Measurements from ENCODE around the gene TYR. TPM values are rescaled to one million over a fixed set of nuclear protein-coding genes. Genes with fewer than 3 reads are reported as not detected.

The TYR gene
- not detected in 5 replicates for total RNA-seq (2022; extraction: Qiagen RNA extraction)

DNA sequence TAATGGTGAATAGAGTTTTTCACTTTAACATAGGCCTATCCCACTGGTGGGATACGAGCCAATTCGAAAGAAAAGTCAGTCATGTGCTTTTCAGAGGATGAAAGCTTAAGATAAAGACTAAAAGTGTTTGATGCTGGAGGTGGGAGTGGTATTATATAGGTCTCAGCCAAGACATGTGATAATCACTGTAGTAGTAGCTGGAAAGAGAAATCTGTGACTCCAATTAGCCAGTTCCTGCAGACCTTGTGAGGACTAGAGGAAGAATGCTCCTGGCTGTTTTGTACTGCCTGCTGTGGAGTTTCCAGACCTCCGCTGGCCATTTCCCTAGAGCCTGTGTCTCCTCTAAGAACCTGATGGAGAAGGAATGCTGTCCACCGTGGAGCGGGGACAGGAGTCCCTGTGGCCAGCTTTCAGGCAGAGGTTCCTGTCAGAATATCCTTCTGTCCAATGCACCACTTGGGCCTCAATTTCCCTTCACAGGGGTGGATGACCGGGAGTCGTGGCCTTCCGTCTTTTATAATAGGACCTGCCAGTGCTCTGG, at the start of gene TYR:
TSS of gene TYR (plus strand) at position 185 of the 541 bp plus-strand sequence. CDS start at position 264, 79 bp downstream.

Other genes with a start within 250 kb of the TYR start
- gene GRM5, start 111.9 kb upstream of the TYR start, total RNA-seq (2022; extraction: Qiagen RNA extraction): 0.01 TPM in 2 of 5 replicates, not detected in the others